ENCODE data around the gene EN1.

EN1 gene

DNA sequence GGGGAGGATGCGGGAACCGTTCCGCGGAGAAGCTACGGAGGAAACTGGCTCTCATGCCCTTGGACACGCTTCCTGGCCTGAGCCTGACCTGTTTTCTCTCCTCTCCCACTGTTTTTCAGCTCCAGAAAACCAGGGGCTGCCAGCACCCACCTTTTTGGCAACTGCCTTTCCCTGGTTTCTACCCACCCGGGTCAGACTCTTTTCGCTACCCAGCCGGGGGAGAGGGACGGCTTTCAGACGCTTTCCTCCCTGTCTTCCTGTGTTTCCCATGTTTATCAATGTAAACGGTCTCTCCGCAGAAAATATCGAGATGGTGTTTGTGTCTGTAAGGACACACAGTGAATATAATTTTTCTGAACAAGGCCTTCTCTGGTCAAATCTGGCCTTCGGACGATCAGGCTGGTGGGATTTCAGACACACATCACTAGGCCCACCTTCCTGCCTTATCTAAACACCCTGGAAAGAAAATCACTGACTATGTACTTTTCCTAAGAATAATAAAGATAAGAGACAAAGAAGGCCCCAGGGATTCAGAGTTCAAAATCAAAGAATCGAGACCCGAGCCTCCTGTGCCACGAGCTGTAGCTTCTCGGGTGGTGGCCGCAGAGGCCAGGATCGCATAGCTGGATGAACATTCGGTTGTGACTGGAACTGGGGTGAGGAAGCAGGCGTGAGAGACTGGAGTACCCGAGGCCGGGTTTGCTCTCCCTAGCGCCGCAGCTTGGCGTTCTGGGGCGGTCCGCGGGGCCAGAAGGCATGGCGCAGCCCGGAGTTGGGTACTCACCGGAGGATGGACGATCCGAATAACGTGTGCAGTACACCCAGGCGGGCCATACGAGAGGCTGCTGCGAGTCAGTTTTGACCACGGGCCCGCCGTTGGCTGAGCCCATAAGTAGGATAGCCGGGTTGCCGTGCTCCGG, 1.7 kb downstream of the EN1 start:
- TF ChIP-seq, protein P1, sequence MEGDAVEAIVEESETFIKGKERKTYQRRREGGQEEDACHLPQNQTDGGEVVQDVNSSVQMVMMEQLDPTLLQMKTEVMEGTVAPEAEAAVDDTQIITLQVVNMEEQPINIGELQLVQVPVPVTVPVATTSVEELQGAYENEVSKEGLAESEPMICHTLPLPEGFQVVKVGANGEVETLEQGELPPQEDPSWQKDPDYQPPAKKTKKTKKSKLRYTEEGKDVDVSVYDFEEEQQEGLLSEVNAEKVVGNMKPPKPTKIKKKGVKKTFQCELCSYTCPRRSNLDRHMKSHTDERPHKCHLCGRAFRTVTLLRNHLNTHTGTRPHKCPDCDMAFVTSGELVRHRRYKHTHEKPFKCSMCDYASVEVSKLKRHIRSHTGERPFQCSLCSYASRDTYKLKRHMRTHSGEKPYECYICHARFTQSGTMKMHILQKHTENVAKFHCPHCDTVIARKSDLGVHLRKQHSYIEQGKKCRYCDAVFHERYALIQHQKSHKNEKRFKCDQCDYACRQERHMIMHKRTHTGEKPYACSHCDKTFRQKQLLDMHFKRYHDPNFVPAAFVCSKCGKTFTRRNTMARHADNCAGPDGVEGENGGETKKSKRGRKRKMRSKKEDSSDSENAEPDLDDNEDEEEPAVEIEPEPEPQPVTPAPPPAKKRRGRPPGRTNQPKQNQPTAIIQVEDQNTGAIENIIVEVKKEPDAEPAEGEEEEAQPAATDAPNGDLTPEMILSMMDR (IDR thresholded peaks at IDR 0.05; ENCODE audit: low read depth, low read length) = no peak

DNA sequence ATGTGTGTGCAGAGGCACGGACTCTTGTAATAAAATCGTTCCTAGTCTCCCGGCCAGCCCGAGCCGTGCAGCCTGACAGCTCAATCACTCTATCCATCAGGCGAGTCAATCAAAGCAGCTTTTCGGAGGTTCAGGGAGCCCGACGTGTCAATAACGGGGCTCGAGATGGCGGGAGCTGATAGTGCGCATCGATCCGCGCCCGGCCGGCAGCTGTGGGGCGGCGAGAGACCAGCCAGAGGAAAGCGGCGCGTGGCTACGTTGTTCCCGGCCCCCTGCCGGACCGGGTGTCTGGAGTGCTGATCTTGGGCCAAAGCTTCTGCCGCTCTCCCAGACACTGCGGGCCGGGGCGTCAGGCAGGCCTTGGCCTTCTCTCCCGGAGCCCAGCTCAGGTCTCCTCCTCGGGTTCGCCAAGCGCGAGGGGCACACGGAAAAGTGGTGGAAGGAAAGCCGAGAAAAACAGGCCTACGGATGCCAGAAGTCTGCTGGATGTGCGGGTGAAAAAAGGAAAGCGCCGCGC, 2.4 kb downstream of the EN1 start:
- H3K4me3 ChIP-seq (ENCODE audit: low read depth, low read length) = no peak overlapping the region

More for the DNA sequence above, 1.7 kb downstream of the EN1 start:
- no peak overlapping the region for H3K4me3 ChIP-seq (ENCODE audit: low read depth, low read length)

DNA sequence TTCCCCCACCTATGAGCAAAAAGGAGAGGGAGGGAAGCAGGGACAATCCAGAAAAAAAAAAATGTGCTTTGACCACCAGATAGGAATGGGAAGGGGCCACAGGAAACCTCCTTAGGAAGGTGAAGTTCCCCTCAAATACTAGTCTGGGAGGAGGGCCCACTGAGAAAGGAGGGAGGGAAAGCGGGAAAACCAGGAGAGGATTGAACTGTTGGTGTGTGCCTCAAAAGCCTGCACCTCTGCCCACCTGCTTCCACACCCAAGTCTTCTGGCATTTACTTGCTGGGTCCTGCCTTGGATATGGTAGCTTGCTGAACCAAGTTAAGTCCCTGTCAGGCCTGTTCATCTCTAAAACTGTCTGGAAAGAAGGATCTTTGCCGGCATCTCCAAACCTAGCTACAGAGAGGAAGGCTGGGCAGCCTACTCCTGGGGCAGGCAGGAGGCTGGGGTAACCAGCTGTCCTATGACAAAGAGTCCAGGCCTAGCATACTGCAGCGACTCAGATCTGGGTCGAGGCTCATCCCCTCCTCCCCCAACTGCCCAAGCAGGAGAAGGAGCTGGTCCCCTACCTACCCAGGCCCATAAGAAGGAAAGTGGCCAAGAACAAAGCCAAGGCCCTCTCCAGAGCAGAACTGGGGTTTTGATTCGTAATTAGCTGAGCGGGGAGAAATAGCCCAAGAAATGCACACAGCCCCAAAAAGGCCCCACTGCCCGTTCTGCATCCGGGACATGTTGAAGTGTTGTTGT, 3.0 kb downstream of the EN1 start:
- TF ChIP-seq, protein P1 (IDR thresholded peaks at IDR 0.05; ENCODE audit: low read depth, low read length) = no peak
- no peak overlapping the region for H3K4me3 ChIP-seq (ENCODE audit: low read depth, low read length)

More for the DNA sequence above, 2.4 kb downstream of the EN1 start:
- TF ChIP-seq, protein P1 (IDR thresholded peaks at IDR 0.05; ENCODE audit: low read depth, low read length) = no peak

DNA sequence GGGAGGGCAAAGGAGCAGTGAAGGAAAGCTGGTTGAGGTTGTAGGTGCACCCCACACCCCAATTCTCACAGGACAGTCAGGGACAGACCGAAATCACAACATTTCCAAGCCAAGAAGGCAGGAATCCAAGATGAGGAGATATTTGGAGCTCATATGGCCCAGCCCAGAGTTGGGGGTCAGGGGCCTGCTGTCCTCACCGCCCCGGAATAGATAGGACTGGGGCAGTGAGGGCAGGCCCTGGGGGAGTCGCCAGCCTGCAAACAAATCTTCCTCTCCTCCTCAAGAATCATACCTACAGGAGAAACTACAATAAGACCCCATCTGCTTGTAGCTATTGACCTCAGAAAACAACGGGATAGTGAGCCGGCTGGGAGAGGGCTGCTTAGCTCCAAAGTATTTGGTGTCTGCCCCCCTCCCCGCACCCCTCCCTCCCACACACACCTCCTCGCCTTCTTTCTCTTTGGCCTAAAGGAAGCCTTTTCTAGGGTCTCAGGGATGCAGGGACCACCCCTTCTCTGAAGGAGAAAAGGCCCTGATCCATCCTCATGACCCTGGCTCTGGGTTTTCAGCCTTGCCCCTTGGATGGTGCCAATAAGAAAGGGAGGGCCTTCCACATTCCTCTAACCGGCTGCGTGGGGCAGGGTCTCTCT, 3.8 kb downstream of the EN1 start:
- H3K4me3 ChIP-seq (ENCODE audit: low read depth, low read length) = no peak overlapping the region
- TF ChIP-seq, protein P1 (IDR thresholded peaks at IDR 0.05; ENCODE audit: low read depth, low read length) = no peak

DNA sequence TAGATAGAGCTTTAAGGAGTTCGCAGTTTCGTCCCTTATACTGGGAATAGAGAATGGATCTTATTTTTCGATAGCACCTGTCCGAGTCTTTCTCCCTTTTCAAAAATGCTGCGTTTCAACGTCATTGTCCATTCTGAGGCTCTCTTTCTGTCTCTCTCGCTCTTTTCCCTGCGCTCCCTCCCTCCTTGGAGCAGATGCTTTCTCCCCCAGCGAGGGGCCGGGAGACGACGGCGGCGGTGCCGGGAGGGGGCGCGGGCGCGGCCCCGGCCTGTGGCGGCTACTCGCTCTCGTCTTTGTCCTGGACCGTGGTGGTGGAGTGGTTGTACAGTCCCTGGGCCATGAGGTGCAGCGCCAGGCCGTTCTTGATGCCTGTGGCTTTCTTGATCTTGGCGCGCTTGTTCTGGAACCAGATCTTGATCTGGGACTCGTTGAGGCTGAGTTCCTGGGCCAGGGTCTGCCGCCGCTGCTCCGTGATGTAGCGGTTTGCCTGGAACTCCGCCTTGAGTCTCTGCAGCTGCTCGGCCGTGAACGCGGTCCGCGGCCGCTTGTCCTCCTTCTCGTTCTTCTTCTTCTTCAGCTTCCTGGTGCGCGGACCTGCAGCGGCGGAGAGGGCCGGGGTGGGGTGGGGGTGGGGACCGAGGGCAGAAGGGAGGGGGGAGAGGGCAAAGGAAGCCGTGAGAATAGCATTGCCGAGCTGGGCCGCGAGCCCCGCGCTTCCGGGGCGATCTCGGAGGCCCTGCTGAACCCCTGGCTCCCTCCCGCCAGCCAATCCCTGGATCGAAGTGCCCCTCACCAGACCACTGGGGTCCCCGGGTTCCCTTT, 4.6 kb downstream of the EN1 start:
- TF ChIP-seq, protein P1 (IDR thresholded peaks at IDR 0.05; ENCODE audit: low read depth, low read length) = no peak
- no peak overlapping the region for H3K4me3 ChIP-seq (ENCODE audit: low read depth, low read length)

DNA sequence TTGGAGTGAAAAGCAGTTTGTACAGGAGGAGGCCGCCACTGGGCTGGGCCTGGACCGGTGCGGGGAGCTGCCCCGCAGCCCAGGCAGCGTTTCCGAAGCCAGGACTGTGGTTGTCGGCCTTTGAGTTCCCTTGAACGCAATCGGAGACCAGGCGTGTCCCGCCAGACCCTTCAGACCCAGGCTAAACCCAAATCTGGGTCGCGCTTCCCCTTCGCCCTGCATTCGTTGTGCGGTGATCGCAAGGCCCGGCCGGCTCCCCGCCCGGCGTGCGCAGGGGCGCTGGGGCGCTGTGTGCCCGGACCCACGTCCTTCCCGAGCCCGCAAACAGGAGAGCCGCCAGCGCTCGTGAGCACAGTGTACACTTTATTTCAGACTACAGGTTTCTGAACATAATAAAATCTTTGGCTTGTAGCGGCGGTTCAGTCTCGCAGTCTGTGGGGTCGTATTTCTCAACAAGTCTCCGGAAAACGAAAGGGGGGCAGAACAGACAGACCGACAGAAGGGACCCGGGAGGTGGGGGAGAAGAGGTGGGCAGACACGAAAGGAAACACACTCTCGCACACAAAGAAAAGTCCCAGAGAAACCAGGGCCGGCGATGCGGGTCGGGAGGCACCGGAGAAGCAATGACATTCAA, 5.5 kb downstream of the EN1 start:
- TF ChIP-seq, protein P1 (IDR thresholded peaks at IDR 0.05; ENCODE audit: low read depth, low read length) = no peak
- H3K4me3 ChIP-seq (ENCODE audit: low read depth, low read length) = no peak overlapping the region

Measured in WI38 (cell line).